ENCODE results near the gene ZDHHC18. TPM values are rescaled to one million over a fixed set of nuclear protein-coding genes. Genes with fewer than 3 reads are reported as not detected.
"Not testable (repeated sequence)": the region's sequence is repeated elsewhere in the genome, so short reads cannot be mapped to it uniquely, and the experiment has no call there.

Gene ZDHHC18
- total RNA-seq, 1 donor from 2014 or later: 19.2 TPM

- DNase-seq: no peak
Observed at GRCh38 chr1:26858891-26859640, 32.6 kb downstream of the ZDHHC18 start.

GRCh38 chr1:26861286-26861701 lies 34.8 kb downstream of the ZDHHC18 start:
- DNase-seq: no peak

GRCh38 chr1:26861889-26862378 lies 35.4 kb downstream of the ZDHHC18 start:
- DNase-seq: no peak

GRCh38 chr1:26862781-26863684 lies 36.5 kb downstream of the ZDHHC18 start, which contains the start of gene SFN:
TSS of gene SFN (plus strand) at chr1:26863149. CDS start at chr1:26863213, 64 bp downstream.
- no peak for DNase-seq

GRCh38 chr1:26863685-26864077 lies 37.2 kb downstream of the ZDHHC18 start:
- DNase-seq: no peak

- DNase-seq: peak; percentile 98
Observed at GRCh38 chr1:26864610-26865480, 38.4 kb downstream of the ZDHHC18 start.

GRCh38 chr1:26873097-26873496 lies 46.6 kb downstream of the ZDHHC18 start:
- not testable (repeated sequence) for DNase-seq

GRCh38 chr1:26874896-26875295 lies 48.4 kb downstream of the ZDHHC18 start:
- DNase-seq: no peak

GRCh38 chr1:26877326-26877725 lies 50.8 kb downstream of the ZDHHC18 start:
- DNase-seq: no peak

GRCh38 chr1:26879793-26880192 lies 53.3 kb downstream of the ZDHHC18 start:
- no peak for DNase-seq

- DNase-seq: not testable (repeated sequence)
Observed at GRCh38 chr1:26881611-26882010, 55.1 kb downstream of the ZDHHC18 start.

GRCh38 chr1:26882696-26883463 lies 56.4 kb downstream of the ZDHHC18 start:
- DNase-seq: no peak

GRCh38 chr1:26887125-26887524 lies 60.6 kb downstream of the ZDHHC18 start:
- DNase-seq: no peak

GRCh38 chr1:26888231-26888630 lies 61.7 kb downstream of the ZDHHC18 start:
- no peak for DNase-seq

- DNase-seq: peak; percentile 73
Observed at GRCh38 chr1:26889551-26890466, 63.3 kb downstream of the ZDHHC18 start, which contains the start of gene GPN2. TSS of gene GPN2 (minus strand) at chr1:26890283. CDS start at chr1:26890096, 187 bp downstream.

- no peak for DNase-seq
Observed at GRCh38 chr1:26890467-26890796, 63.9 kb downstream of the ZDHHC18 start.

- DNase-seq: no peak
Observed at GRCh38 chr1:26894263-26894662, 67.8 kb downstream of the ZDHHC18 start.

GRCh38 chr1:26897351-26897750 lies 70.9 kb downstream of the ZDHHC18 start:
- DNase-seq: no peak

- DNase-seq: peak; percentile 72
Observed at GRCh38 chr1:26900001-26900814, 73.7 kb downstream of the ZDHHC18 start, which contains the start of gene GPATCH3. TSS of gene GPATCH3 (minus strand) at chr1:26900467. CDS start at chr1:26900442, 25 bp downstream.

All from occipital lobe (tissue), 2 donors.